GM19467 (cell line): ENCODE results near the gene DNAH2.

Source experiments
- ATAC-seq: cut with Tn5 transposase; IDR thresholded peaks from one replicate; pipeline ENCODE4 v1.9.1; 2021; ENCODE audit warnings: mild to moderate bottlenecking, moderate library complexity; ENCODE audit not compliant: unreplicated experiment

The DNAH2 gene

DNA sequence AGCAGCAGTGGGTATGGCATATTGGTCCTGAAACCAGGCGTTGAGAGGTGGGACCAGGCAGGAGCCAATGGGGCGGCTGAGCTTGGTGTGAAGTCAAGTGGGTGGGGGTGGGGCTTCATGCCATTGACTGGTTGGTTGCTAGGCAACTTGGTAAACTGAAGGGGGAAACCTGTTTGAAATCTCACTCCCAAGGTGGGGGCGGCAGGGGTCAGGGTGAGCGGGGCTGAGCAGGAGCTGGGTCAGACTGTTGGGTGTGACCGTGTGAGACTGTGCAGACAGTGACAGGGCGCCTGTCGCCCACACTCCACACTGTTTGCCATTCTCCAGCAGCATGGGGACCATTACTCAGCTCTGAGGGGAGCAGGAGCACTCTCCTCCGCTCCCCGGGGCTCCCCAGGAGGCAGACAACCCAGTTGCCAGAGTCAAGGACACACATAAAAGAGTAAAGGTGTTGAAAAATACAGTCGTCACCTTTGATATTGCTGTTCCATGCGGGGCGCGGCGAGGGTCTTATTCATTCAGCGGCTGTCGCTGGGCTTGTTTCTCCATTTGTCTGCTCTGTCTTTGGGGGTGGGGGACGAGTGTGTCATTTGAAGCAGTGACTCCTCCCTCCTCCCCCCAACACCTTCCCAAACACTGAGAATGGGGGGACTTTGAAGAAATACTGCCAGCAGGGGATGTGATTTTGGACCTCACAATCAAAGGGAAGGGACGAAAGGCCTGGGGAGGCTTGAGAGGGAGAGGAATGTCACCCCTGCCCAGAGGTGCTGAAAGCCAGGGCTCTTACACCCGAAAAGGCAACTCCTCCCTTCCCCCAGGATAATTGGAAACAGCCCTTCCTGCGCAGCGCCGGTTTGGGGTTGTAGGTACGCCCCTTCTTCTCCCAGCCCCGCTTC lies 13.7 kb upstream of the DNAH2 start:
- ATAC-seq, result no peak

GRCh38 chr17:7704601-7705268 lies 12.8 kb upstream of the DNAH2 start, which contains the start of gene EFNB3:
EFNB3 (plus strand) TSS chr17:7705202; CDS start chr17:7705599, 397 bp downstream.
- no peak for ATAC-seq

GRCh38 chr17:7705269-7706255 lies 12.0 kb upstream of the DNAH2 start:
- ATAC-seq, result no peak

GRCh38 chr17:7706631-7707354 lies 10.8 kb upstream of the DNAH2 start:
- no peak for ATAC-seq

DNA sequence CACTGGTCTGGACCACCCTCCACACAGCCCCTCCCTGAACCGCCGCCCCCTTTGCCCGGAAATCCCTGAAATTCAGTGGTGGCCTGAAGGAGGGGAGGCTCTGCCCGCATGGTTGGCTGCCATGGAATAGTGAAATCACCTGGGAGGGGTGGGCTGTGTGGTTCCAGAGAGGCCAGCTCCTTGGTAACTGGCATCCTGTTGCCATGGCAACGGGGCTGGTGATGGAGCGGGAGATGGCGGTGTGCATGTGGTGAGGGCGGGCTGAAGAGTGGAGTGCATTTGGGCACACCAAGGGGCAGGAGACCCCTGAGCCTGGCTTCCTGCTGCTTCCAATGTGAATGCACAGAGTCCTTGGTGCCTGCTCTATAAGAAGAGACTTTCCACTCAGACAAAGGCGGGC lies 10.1 kb upstream of the DNAH2 start:
- no peak for ATAC-seq

GRCh38 chr17:7707858-7708750 lies 9.4 kb upstream of the DNAH2 start:
- no peak for ATAC-seq

DNA sequence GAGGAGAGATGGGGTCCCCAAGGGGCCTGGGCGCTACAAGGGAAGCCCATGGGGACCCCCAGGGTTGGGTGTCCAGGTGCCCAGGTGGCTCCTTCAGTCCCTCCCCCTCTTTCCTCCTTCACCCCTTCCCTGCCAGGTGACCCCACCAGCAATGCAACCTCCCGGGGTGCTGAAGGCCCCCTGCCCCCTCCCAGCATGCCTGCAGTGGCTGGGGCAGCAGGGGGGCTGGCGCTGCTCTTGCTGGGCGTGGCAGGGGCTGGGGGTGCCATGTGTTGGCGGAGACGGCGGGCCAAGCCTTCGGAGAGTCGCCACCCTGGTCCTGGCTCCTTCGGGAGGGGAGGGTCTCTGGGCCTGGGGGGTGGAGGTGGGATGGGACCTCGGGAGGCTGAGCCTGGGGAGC lies 8.5 kb upstream of the DNAH2 start:
- ATAC-seq, result no peak

DNA sequence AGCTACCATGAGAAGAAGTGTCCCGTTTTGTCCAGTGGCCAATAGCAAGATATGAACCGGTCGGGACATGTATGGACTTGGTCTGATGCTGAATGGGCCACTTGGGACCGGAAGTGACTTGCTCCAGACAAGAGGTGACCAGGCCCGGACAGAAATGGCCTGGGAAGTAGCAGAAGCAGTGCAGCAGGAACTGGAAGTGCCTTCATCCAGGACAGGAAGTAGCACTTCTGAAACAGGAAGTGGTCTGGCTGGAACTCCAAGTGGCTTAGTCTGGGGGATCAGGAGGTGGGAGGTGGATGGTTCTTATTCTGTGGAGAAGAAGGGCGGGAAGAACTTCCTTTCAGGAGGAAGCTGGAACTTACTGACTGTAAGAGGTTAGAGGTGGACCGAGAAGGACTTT lies 7.2 kb upstream of the DNAH2 start:
- ATAC-seq, result no peak

DNA sequence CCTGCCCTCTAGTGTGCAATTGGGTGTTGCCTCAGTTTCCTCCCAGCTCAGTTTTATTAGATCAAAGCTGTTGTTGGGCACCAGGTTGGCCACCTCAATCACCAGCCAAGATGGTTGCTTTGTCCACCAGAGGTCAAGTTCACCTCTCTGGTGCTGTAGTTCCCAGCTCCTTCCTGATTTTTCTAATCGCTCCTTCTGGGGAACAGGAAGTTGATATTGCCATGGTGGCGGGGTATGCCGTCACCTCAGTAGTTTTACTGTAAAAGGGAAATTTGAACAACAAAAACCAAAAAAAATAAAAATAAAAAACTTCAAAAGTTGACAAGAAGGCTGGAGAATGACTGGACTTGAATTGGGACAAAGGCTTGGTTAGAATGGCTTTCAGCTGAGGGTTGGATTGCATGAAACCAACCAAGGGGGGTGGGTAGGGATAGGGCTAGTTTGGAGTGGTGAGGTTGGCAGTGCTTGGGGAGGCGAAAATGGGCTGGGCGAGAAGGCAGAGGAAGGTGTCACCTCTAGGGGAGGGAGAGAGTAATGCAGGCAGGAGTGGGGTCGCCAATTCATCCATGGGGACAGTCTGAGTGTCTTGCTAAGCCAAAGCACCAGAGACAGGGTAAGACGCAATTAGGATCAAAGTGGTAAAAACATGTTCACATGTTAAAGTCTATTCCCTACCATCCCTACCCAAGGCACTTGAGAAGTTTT lies 6.3 kb upstream of the DNAH2 start:
- ATAC-seq, result no peak

DNA sequence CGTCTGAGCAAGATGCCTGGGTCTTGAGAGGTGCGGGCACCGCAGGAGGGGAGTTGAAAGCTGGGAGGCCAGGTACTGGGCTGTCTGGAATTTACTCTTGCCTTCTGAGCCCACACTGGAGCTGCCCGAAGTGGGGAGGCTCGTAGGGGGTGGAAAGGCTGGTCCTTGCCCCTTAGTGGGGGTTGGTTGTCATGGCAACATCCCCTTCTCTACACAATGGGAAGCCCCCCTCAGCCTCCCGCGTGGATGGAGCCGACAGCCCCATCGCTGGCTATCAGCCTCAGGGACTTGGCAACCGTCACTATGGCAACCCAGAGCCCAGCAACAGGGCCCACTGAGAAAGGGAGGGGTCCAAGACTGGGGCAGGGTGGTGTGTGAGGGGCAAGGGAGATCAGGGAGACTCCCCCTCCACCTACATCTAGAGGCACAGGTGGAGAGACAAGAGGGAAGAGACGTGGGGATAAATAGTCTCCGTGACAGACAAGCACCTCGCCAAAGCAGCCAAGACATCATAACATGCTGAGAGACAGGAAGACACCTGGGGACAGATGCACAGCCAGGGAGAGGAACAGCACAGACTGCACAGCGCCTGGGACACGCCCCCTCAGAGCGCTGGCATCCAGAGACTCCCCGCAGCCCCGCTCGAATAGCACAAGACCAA lies 5.3 kb upstream of the DNAH2 start:
- ATAC-seq, result no peak

- ATAC-seq, result no peak
Observed at GRCh38 chr17:7713782-7714181, 3.8 kb upstream of the DNAH2 start.

DNA sequence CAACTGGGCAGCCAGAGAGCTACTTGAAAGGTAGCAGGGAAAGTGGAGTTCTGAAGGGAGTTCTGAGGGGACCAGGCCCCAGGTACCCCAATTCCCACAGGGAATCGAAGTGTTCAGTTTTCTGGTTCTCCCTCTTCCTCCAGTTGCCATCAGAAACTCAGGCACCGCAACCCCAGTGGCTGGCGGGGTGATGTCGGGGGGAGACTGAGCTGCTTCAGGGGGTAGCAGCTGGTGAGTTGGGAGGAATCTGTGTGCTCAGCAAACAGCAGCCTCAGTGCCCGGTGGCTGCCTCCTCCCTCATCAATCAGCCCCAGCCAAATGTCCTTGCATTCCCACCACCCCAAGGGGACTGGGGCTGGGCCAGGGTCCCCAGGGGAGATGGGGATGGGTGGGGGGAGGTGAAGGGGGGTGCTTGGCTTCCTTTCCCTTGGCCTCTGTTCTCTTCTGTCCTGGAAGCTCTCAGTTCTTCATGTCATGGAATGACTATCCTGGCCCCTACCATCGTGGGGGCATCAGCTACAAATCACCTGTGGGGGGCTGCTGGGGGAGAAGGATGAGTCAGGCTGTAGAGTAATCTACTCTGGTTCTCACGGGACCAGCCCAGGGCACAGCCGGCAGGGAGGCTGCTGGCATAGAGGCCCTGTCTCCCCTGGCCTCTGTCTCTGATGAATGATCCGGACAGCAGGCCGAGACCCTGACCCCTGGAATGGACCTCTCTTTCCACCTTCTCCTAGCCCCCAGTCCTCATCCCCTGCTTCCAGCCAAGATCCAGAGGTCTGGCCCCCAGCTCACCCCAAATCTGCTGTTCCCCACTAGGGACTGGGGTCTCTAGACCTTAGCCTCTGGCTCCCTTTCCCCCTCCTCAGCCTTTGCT lies 2.6 kb upstream of the DNAH2 start:
- ATAC-seq, result no peak

GRCh38 chr17:7715936-7716886 lies 1.3 kb upstream of the DNAH2 start:
- no peak for ATAC-seq

DNA sequence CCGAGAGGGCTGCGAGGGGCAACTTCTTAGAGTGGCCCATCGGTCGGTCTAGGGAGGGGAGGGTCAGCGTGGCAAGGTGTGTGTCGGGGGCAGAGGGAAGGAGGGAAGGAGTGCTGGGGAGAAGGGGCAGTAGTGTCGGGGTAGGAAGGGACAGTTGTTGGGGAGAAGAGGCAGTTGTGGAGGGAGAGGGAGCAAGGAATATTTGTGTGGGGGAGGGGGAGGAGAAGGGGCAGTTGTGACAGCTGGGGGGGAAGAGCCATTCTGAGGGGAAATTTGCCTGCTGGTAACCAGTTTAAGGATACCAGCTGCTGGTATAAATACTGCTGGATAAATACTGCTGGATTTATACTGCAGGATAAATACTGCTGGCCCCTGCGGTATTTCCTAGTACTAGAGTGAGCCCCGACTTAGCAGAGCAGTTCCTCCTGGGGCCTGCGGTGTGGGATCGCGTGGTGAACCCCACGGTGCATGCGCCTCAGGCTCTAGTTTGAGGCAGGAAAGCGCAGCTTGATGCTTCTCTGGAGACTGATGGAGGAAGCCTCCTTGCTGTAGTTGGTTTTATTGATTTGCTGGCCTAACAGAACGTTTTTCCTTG lies 309 bp downstream of the DNAH2 start:
- ATAC-seq, result no peak

- no peak for ATAC-seq
Observed at GRCh38 chr17:7719661-7720060, 2.1 kb downstream of the DNAH2 start.

GRCh38 chr17:7720125-7720524 lies 2.6 kb downstream of the DNAH2 start:
- no peak for ATAC-seq
